Activated naive CD8-positive, alpha-beta T cell (primary cell): ENCODE data around the gene CEMIP2.
A peak's percentile ranks its signal among the peaks of the same experiment; 100 is the strongest.

Experiments used
- H3K27ac Mint-ChIP-seq: one replicate; pipeline ENCODE4 v1.8.0; 2021; ENCODE audit warnings: mixed read lengths
- H3K27me3 Mint-ChIP-seq: one replicate; pipeline ENCODE4 v1.8.0; 2021; ENCODE audit warnings: mixed read lengths
- H3K36me3 Mint-ChIP-seq: one replicate; pipeline ENCODE4 v1.8.0; 2021; ENCODE audit warnings: mixed read lengths
- H3K4me1 Mint-ChIP-seq: one replicate; pipeline ENCODE4 v1.8.0; 2021; ENCODE audit warnings: low read depth, mixed read lengths
- H3K4me3 Mint-ChIP-seq: one replicate; pipeline ENCODE4 v1.8.0; 2021; ENCODE audit warnings: mild to moderate bottlenecking, mixed read lengths
- H3K9me3 Mint-ChIP-seq: one replicate; pipeline ENCODE4 v1.8.0; 2021; ENCODE audit warnings: low read depth, mixed read lengths

The CEMIP2 gene

GRCh38 chr9:71746758-71747125 is 21.6 kb downstream of the CEMIP2 start:
- Mint-ChIP-seq H3K27ac (no peak overlapping the region), H3K9me3 (no peaks in the 10 kb centered on the region), H3K27me3 (no peaks in the 10 kb centered on the region), H3K4me1 (peaks cover 19% of the 10 kb centered on the region), H3K4me3 (no peak overlapping the region), H3K36me3 (peaks cover 28% of the 10 kb centered on the region)

GRCh38 chr9:71746023-71746757 is 22.1 kb downstream of the CEMIP2 start:
- Mint-ChIP-seq H3K27ac (no peak overlapping the region), H3K4me1 (peaks cover 15% of the 10 kb centered on the region), H3K27me3 (no peaks in the 10 kb centered on the region), H3K9me3 (no peaks in the 10 kb centered on the region), H3K4me3 (no peak overlapping the region), H3K36me3 (peaks cover 27% of the 10 kb centered on the region)

DNA sequence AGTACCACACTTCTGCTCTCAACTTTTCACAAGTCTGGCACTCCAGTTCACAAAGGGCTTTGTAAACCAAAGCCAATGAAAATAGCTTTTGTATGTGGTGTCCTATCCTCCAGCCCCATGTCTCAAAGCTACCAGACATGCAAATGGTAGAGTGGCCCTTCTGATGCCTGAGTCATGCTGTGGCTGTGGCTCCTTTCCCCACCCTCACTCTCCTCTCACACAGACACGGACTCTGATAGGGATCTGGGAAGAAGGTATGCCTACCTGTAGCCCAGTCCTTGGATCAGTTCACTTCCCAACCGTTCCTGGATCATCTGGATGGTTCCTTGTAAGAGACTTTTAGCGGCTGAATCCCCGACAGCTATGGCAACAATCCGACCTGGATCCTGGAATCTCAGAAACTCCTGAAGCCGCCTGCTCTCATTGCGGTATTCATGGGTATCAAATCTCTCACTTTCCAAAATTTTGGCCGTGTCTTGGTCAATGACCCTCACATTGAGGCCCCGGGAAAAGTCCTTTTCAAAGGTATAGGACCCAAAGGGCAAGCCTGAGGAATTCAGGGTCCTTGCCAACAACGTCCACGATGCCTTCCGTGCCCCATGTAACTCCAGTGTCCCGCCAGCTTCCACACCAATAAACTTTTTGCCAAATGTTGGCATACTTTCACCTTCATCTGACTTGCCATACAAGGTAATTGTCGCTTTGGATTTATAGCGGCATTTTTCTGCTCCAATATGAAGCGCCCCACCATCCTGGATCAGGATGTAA is 23.4 kb downstream of the CEMIP2 start:
- H3K36me3 Mint-ChIP-seq = peaks cover 24% of the 10 kb centered on the region

GRCh38 chr9:71743882-71744281 is 24.4 kb downstream of the CEMIP2 start:
- Mint-ChIP-seq H3K9me3 (no peaks in the 10 kb centered on the region), H3K4me3 (no peak overlapping the region), H3K36me3 (peaks cover 27% of the 10 kb centered on the region), H3K4me1 (peaks cover 14% of the 10 kb centered on the region), H3K27me3 (no peaks in the 10 kb centered on the region), H3K27ac (no peak overlapping the region)

More for the DNA sequence above, 23.4 kb downstream of the CEMIP2 start:
- H3K4me3 Mint-ChIP-seq = no peak overlapping the region
- no peaks in the 10 kb centered on the region for H3K9me3 Mint-ChIP-seq
- no peaks in the 10 kb centered on the region for H3K27me3 Mint-ChIP-seq
- no peak overlapping the region for H3K27ac Mint-ChIP-seq
- H3K4me1 Mint-ChIP-seq = peaks cover 14% of the 10 kb centered on the region

DNA sequence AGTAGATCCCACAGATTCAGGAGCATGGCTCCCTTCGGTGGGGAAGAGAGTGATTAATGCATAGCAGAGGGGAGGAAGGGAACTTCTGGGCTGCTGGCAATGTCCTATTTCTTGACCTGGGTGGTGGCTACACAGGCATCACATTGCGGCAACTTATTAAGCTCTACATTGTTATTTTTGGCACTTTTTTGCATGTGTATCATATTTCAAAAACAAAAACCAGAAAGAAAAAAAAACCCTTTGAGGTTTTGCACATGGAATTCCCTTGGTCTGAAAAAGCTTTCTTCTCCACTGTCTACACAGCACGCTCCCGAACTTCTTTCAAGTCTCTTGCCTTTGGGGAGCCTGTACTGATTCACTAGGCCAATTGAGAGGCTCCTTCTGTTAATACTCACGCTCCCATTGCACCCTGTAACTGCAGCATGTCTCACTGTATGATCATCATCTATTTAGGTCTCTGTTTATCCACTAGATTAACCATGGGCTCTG is 25.1 kb downstream of the CEMIP2 start:
- peaks cover 23% of the 10 kb centered on the region for H3K36me3 Mint-ChIP-seq
- peaks cover 10% of the 10 kb centered on the region for H3K4me1 Mint-ChIP-seq
- no peak overlapping the region for H3K27ac Mint-ChIP-seq
- no peaks in the 10 kb centered on the region for H3K9me3 Mint-ChIP-seq
- H3K4me3 Mint-ChIP-seq = no peak overlapping the region
- H3K27me3 Mint-ChIP-seq = no peaks in the 10 kb centered on the region

GRCh38 chr9:71742703-71743102 is 25.6 kb downstream of the CEMIP2 start:
- Mint-ChIP-seq H3K9me3 (no peaks in the 10 kb centered on the region), H3K36me3 (peaks cover 18% of the 10 kb centered on the region), H3K27ac (no peak overlapping the region), H3K27me3 (no peaks in the 10 kb centered on the region), H3K4me1 (peaks cover 5% of the 10 kb centered on the region), H3K4me3 (no peak overlapping the region)

- no peak overlapping the region for H3K4me3 Mint-ChIP-seq
- peaks cover 14% of the 10 kb centered on the region for H3K36me3 Mint-ChIP-seq
- H3K9me3 Mint-ChIP-seq = no peaks in the 10 kb centered on the region
- H3K4me1 Mint-ChIP-seq = peaks cover 4% of the 10 kb centered on the region
- no peaks in the 10 kb centered on the region for H3K27me3 Mint-ChIP-seq
- no peak overlapping the region for H3K27ac Mint-ChIP-seq
Measured at GRCh38 chr9:71741926-71742648, 26.2 kb downstream of the CEMIP2 start.

- peaks cover 10% of the 10 kb centered on the region for H3K36me3 Mint-ChIP-seq
- no peak overlapping the region for H3K4me3 Mint-ChIP-seq
- peaks cover 2% of the 10 kb centered on the region for H3K4me1 Mint-ChIP-seq
- H3K9me3 Mint-ChIP-seq = no peaks in the 10 kb centered on the region
- H3K27me3 Mint-ChIP-seq = no peaks in the 10 kb centered on the region
- no peak overlapping the region for H3K27ac Mint-ChIP-seq
Measured at GRCh38 chr9:71740199-71740598, 28.1 kb downstream of the CEMIP2 start.

GRCh38 chr9:71737455-71737854 is 30.9 kb downstream of the CEMIP2 start:
- no peaks in the 10 kb centered on the region for H3K27me3 Mint-ChIP-seq
- peaks cover 13% of the 10 kb centered on the region for H3K36me3 Mint-ChIP-seq
- H3K4me1 Mint-ChIP-seq = no peaks in the 10 kb centered on the region
- no peaks in the 10 kb centered on the region for H3K9me3 Mint-ChIP-seq
- no peak overlapping the region for H3K27ac Mint-ChIP-seq
- no peak overlapping the region for H3K4me3 Mint-ChIP-seq

GRCh38 chr9:71736236-71736635 is 32.1 kb downstream of the CEMIP2 start:
- H3K36me3 Mint-ChIP-seq = peaks cover 13% of the 10 kb centered on the region
- no peaks in the 10 kb centered on the region for H3K27me3 Mint-ChIP-seq
- peak overlapping the region; percentile 8 for H3K27ac Mint-ChIP-seq
- no peaks in the 10 kb centered on the region for H3K9me3 Mint-ChIP-seq
- no peaks in the 10 kb centered on the region for H3K4me1 Mint-ChIP-seq
- H3K4me3 Mint-ChIP-seq = no peak overlapping the region

DNA sequence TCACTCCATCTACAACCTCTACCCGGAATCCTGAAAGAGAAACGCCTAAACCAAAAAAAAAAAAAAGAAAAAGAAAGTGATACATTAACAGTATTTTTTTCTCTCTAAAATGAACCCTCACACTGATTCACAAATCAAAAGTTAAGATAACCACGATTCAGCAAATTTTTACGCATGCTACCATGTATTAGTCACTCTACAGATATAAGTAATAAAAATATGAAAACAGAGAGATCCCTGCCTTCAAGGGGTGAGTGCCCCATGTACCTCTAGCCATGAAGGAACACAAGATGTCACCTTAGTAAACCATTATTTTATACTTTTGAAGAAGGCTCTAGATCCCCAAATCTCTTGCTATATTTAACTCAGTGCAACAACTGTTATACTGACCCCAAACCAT is 33.4 kb downstream of the CEMIP2 start:
- H3K27ac Mint-ChIP-seq = no peak overlapping the region
- H3K27me3 Mint-ChIP-seq = no peaks in the 10 kb centered on the region
- H3K9me3 Mint-ChIP-seq = no peaks in the 10 kb centered on the region
- no peak overlapping the region for H3K4me3 Mint-ChIP-seq
- H3K4me1 Mint-ChIP-seq = no peaks in the 10 kb centered on the region
- peaks cover 14% of the 10 kb centered on the region for H3K36me3 Mint-ChIP-seq

DNA sequence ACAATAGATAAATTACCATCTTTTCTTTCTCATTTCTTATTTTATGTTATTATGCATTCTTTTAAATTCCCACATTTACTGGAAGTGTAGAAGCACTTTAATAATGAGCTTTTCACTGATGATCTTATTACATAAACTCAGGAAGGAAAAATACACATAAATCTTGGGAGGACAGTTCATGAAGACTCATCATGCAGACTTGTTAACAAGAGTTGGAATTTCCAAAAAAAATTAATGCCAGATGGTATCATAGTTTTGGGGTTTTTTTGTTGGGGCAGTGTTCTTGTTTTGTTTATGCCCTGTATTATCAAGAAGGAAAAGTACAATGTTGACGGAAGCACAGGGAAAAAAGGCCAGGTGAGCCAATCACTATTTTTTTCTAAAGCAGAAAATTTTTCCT is 35.1 kb downstream of the CEMIP2 start:
- Mint-ChIP-seq H3K27me3 (no peaks in the 10 kb centered on the region), H3K4me1 (no peaks in the 10 kb centered on the region), H3K9me3 (no peaks in the 10 kb centered on the region), H3K36me3 (peaks cover 16% of the 10 kb centered on the region), H3K27ac (no peak overlapping the region), H3K4me3 (no peak overlapping the region)

DNA sequence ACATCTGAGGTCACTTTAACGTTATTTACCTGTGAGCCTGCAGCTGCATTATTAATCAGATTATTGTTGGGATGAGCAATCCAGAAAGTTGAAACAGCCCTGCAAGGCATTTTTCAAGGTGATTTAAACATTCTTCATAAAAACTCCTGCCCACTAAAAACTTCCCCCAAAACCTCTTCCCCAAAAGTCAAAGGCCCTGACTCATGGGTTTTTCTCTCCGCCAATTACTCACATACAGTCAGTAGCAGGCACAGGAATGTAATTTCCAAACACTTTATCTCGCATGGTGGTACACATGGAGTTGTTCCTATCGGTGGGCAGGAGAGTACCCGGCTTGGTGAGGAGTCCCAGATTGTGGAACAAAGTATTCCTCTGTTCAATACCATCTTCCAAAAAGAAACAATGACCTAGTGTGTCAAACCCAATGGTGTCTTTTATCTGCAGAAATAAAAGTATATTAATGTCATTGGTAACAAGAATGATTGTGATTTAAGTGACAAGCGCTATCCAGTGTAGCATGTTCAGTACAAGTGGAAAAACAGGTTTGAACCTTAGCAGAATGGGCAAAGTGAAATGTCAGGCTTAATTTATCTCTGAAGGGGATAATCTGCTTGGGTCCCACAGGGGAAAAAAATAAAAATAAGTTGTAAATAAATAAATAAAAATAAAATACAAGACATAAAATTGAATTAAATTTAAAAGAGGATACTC is 38.3 kb downstream of the CEMIP2 start:
- Mint-ChIP-seq H3K36me3 (peaks cover 19% of the 10 kb centered on the region), H3K4me3 (no peak overlapping the region), H3K27ac (no peak overlapping the region), H3K9me3 (no peaks in the 10 kb centered on the region), H3K27me3 (no peaks in the 10 kb centered on the region), H3K4me1 (peaks cover 2% of the 10 kb centered on the region)

- peaks cover 15% of the 10 kb centered on the region for H3K36me3 Mint-ChIP-seq
- no peak overlapping the region for H3K27ac Mint-ChIP-seq
- peaks cover 2% of the 10 kb centered on the region for H3K4me1 Mint-ChIP-seq
- H3K4me3 Mint-ChIP-seq = no peak overlapping the region
- no peaks in the 10 kb centered on the region for H3K9me3 Mint-ChIP-seq
- no peaks in the 10 kb centered on the region for H3K27me3 Mint-ChIP-seq
Measured at GRCh38 chr9:71726723-71727122, 41.6 kb downstream of the CEMIP2 start.
